Calu3 (cell line): ENCODE measurements around the gene SCN4A. TPM values are rescaled to one million over a fixed set of nuclear protein-coding genes. Genes with fewer than 3 reads are reported as not detected.

Experiments
- BruUV-seq: library from RNA; stranded (reverse); fragments of 400-500 nt; replicated peaks from 2 replicates; lab custom pipeline; 2021; lab: Mats Ljungman, UMichigan
- CTCF ChIA-PET: fragments of 300-600 bp; sonication (Branson Sonifier 250); formaldehyde crosslinking; loops from one replicate; lab custom pipeline; 2022; ENCODE audit warnings: antibody characterized with exemption; lab: Charles Lee
- DNase-seq: peaks from one replicate; pipeline ENCODE4 v3.0.0; 2022
- H3K27ac Mint-ChIP-seq: one replicate; pipeline ENCODE4 v1.8.0; 2022; ENCODE audit warnings: mixed read lengths; ENCODE audit not compliant: unreplicated experiment
- H3K27me3 Mint-ChIP-seq: one replicate; pipeline ENCODE4 v1.8.0; 2022; ENCODE audit warnings: mixed read lengths; ENCODE audit not compliant: unreplicated experiment
- H3K36me3 Mint-ChIP-seq: one replicate; pipeline ENCODE4 v1.8.0; 2022; ENCODE audit warnings: mild to moderate bottlenecking, moderate library complexity, mixed read lengths; ENCODE audit not compliant: insufficient read depth, unreplicated experiment
- H3K4me1 Mint-ChIP-seq: one replicate; pipeline ENCODE4 v1.8.0; 2022; ENCODE audit warnings: mild to moderate bottlenecking, low read depth, mixed read lengths; ENCODE audit not compliant: unreplicated experiment
- H3K4me3 Mint-ChIP-seq: one replicate; pipeline ENCODE4 v1.8.0; 2022; ENCODE audit warnings: mild to moderate bottlenecking, low read depth, moderate library complexity, mixed read lengths; ENCODE audit not compliant: unreplicated experiment
- H3K9me3 Mint-ChIP-seq: one replicate; pipeline ENCODE4 v1.8.0; 2022; ENCODE audit warnings: low read depth, mixed read lengths; ENCODE audit not compliant: unreplicated experiment
- CTCF ChIP-seq: fragments of 200-600 bp; IDR thresholded peaks from one replicate; pipeline ENCODE4 v1.8.0; 2022; ENCODE audit warnings: antibody characterized with exemption; ENCODE audit not compliant: unreplicated experiment
- intact Hi-C: fragments of 100-400 bp; cut with micrococcal nuclease; formaldehyde crosslinking; loops from one replicate; pipeline ENCODE4 v1.10.0; 2022; ENCODE audit not compliant: unreplicated experiment
- total RNA-seq: library from RNA; stranded (reverse); gene quantifications from 2 replicates; pipeline ENCODE4 v1.2.3, GENCODE V29; 2022

The SCN4A gene
- total RNA-seq, 1 experiment from 2014 or later, result not detected

- Mint-ChIP-seq H3K4me3 (no peak overlapping the region), H3K27ac (no peak overlapping the region), H3K36me3 (no peaks in the 10 kb centered on the region), H3K4me1 (no peaks in the 10 kb centered on the region), H3K27me3 (peaks cover 48% of the 10 kb centered on the region), H3K9me3 (no peaks in the 10 kb centered on the region)
- intact Hi-C loops, result no loop called here
- TF ChIP-seq CTCF, result no peak
- CTCF ChIA-PET, result no interaction called here
- DNase-seq, result no peak
- BruUV-seq, result no TSS peak
Measured at GRCh38 chr17:63937920-63938319, 34.8 kb downstream of the SCN4A start.

- intact Hi-C loops, result no loop called here
- no peak for DNase-seq
- Mint-ChIP-seq H3K4me1 (no peaks in the 10 kb centered on the region), H3K27me3 (peaks cover 48% of the 10 kb centered on the region), H3K36me3 (no peaks in the 10 kb centered on the region), H3K4me3 (no peak overlapping the region), H3K27ac (no peak overlapping the region), H3K9me3 (no peaks in the 10 kb centered on the region)
- no TSS peak for BruUV-seq
- CTCF ChIA-PET, result interaction anchor here (0.6 to 1.0 kb wide), 3 partner anchors 8 to 26 kb away, joined by 3 to 6 read pairs (median 5); partner anchors contain the start of gene GH1
- TF ChIP-seq CTCF, result no peak
Measured at GRCh38 chr17:63937319-63937718, 35.4 kb downstream of the SCN4A start.

- Mint-ChIP-seq H3K27me3 (peaks cover 48% of the 10 kb centered on the region), H3K9me3 (no peaks in the 10 kb centered on the region), H3K4me3 (no peak overlapping the region), H3K36me3 (no peaks in the 10 kb centered on the region), H3K4me1 (no peaks in the 10 kb centered on the region), H3K27ac (no peak overlapping the region)
- TF ChIP-seq CTCF, result no peak
- DNase-seq, result no peak
- intact Hi-C loops, result no loop called here
- CTCF ChIA-PET, result no interaction called here
- no TSS peak for BruUV-seq
Measured at GRCh38 chr17:63934183-63935112, 38.3 kb downstream of the SCN4A start.

- H3K4me3 Mint-ChIP-seq, result no peak overlapping the region
- no peaks in the 10 kb centered on the region for H3K4me1 Mint-ChIP-seq
Measured at GRCh38 chr17:63933598-63933997, 39.1 kb downstream of the SCN4A start.

More at GRCh38 chr17:63933598-63933997, 39.1 kb downstream of the SCN4A start:
- Mint-ChIP-seq H3K36me3 (no peaks in the 10 kb centered on the region), H3K9me3 (no peaks in the 10 kb centered on the region), H3K27ac (no peak overlapping the region), H3K27me3 (peaks cover 40% of the 10 kb centered on the region)
- no peak for TF ChIP-seq CTCF
- intact Hi-C loops, result no loop called here
- CTCF ChIA-PET, result no interaction called here
- DNase-seq, result no peak
- BruUV-seq, result no TSS peak
